Muscle layer of colon (tissue), 2 donors: ENCODE data around the gene PXYLP1.
A peak's percentile ranks its signal among the peaks of the same experiment; 100 is the strongest.
"Not testable (repeated sequence)": the region's sequence is repeated elsewhere in the genome, so short reads cannot be mapped to it uniquely, and the experiment has no call there.

Source experiments
- H3K27ac ChIP-seq: one replicate; pipeline ENCODE4 v1.7.0; 2013; ENCODE audit warnings: low read depth, mild to moderate bottlenecking, low read length, moderate library complexity
- H3K27me3 ChIP-seq, 2 donors: one replicate each; pipeline ENCODE4 v1.7.0; 2013; ENCODE audit warnings: low read length in 2 of 2, mild to moderate bottlenecking in 2 of 2; ENCODE audit not compliant: insufficient read depth in 2 of 2, control insufficient read depth in 1 of 2
- H3K36me3 ChIP-seq: one replicate; pipeline ENCODE4 v1.7.0; 2013; ENCODE audit warnings: mild to moderate bottlenecking, low read length; ENCODE audit not compliant: insufficient read depth
- H3K4me1 ChIP-seq: one replicate; pipeline ENCODE4 v1.7.0; 2013; ENCODE audit warnings: mild to moderate bottlenecking, low read length; ENCODE audit not compliant: insufficient read depth
- H3K4me3 ChIP-seq, 2 donors: one replicate each; pipeline ENCODE4 v1.7.0; 2013; ENCODE audit warnings: low read length in 2 of 2, low read depth in 1 of 2, mild to moderate bottlenecking in 1 of 2, moderate library complexity in 1 of 2
- H3K9ac ChIP-seq: one replicate; pipeline ENCODE4 v1.7.0; 2013; ENCODE audit warnings: low read length
- H3K9me3 ChIP-seq: one replicate; pipeline ENCODE4 v1.7.0; 2013; ENCODE audit warnings: mild to moderate bottlenecking, low read length
- donor health status: abdominal sarcoma.
- donor health status: Adenocarcinoma of cecum.

Gene PXYLP1

GRCh38 chr3:141291559-141292355, 60.1 kb downstream of the PXYLP1 start:
- no peaks in the 10 kb centered on the region for H3K27me3 ChIP-seq
- no peaks in the 10 kb centered on the region for H3K9me3 ChIP-seq
- peak overlapping the region in 1 of 2 donors; percentile 25 for H3K4me3 ChIP-seq
- H3K36me3 ChIP-seq = peaks cover 6% of the 10 kb centered on the region
- H3K9ac ChIP-seq = no peak overlapping the region
- peaks cover 18% of the 10 kb centered on the region for H3K4me1 ChIP-seq
- H3K27ac ChIP-seq = peak overlapping the region; percentile 34

DNA sequence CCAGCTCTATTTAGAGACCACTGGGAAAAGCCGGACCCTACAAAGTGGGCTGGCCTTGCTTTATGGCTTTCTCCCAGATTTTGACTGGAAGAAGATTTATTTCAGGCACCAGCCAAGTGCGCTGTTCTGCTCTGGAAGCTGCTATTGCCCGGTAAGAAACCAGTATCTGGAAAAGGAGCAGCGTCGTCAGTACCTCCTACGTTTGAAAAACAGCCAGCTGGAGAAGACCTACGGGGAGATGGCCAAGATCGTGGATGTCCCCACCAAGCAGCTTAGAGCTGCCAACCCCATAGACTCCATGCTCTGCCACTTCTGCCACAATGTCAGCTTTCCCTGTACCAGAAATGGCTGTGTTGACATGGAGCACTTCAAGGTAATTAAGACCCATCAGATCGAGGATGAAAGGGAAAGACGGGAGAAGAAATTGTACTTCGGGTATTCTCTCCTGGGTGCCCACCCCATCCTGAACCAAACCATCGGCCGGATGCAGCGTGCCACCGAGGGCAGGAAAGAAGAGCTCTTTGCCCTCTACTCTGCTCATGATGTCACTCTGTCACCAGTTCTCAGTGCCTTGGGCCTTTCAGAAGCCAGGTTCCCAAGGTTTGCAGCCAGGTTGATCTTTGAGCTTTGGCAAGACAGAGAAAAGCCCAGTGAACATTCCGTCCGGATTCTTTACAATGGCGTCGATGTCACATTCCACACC, 60.9 kb downstream of the PXYLP1 start:
- Histone ChIP-seq H3K9ac (no peak overlapping the region), H3K27me3 (no peaks in the 10 kb centered on the region), H3K4me3 (peak overlapping the region in 1 of 2 donors; percentile 25), H3K36me3 (peaks cover 6% of the 10 kb centered on the region), H3K27ac (peak overlapping the region; percentile 44), H3K9me3 (no peaks in the 10 kb centered on the region), H3K4me1 (peaks cover 18% of the 10 kb centered on the region)

- H3K9ac ChIP-seq = peak overlapping the region; percentile 46
- peak overlapping the region; percentile 16 for H3K27ac ChIP-seq
Measured at GRCh38 chr3:141294301-141294700, 62.7 kb downstream of the PXYLP1 start.

DNA sequence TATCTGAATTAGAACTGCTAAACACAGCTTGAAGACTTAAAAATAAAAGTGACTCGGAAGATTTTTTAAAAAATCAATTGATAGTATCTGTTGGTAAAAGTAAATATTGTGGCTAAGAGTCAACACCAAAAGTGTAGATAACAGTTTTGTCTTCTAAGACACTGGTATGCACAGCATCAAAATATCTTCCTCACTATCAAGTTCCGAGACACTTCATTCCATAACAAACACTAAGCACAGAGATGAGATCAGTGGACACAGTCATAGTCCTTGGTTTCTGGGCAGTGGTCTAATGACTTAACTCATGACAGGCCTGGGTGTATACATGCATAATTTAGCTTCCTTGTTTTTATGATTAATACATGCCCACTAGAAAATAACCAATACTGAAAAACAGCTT, 63.2 kb downstream of the PXYLP1 start:
- no peak overlapping the region for H3K27ac ChIP-seq
- peaks cover 18% of the 10 kb centered on the region for H3K4me1 ChIP-seq
- no peaks in the 10 kb centered on the region for H3K36me3 ChIP-seq
- H3K27me3 ChIP-seq = no peaks in the 10 kb centered on the region
- no peaks in the 10 kb centered on the region for H3K9me3 ChIP-seq
- peak overlapping the region in 1 of 2 donors; percentile 50 for H3K4me3 ChIP-seq
- H3K9ac ChIP-seq = peak overlapping the region; percentile 46

More at GRCh38 chr3:141294301-141294700, 62.7 kb downstream of the PXYLP1 start:
- peak overlapping the region in 1 of 2 donors; percentile 50 for H3K4me3 ChIP-seq
- no peaks in the 10 kb centered on the region for H3K36me3 ChIP-seq
- no peaks in the 10 kb centered on the region for H3K9me3 ChIP-seq
- peaks cover 18% of the 10 kb centered on the region for H3K4me1 ChIP-seq
- no peaks in the 10 kb centered on the region for H3K27me3 ChIP-seq

DNA sequence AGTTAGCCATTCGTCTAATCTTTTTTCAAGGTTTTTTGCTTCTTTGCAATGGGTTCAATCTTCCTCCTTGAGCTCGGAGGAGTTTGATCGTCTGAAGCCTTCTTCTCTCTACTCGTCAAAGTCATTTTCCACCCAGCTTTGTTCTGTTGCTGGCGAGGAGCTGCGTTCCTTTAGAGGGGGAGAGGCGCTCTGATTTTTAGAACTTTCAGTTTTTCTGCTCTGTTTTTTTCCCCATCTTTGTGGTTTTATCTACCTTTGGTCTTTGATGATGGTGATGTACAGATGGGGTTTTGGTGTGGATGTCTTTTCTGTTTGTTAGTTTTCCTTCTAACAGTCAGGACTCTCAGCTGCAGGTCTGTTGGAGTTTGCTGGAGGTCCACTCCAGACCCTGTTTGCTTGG, 68.8 kb downstream of the PXYLP1 start:
- H3K27ac ChIP-seq, H3K9ac ChIP-seq, H3K27me3 ChIP-seq, H3K4me1 ChIP-seq, H3K9me3 ChIP-seq, H3K4me3 ChIP-seq, H3K36me3 ChIP-seq: not testable (repeated sequence)

- no peaks in the 10 kb centered on the region for H3K27me3 ChIP-seq
- H3K9ac ChIP-seq = no peak overlapping the region
- H3K4me1 ChIP-seq = no peaks in the 10 kb centered on the region
- H3K36me3 ChIP-seq = no peaks in the 10 kb centered on the region
- H3K9me3 ChIP-seq = no peaks in the 10 kb centered on the region
- no peak overlapping the region for H3K27ac ChIP-seq
- H3K4me3 ChIP-seq = no peak overlapping the region
Measured at GRCh38 chr3:141302364-141303141, 70.9 kb downstream of the PXYLP1 start.

GRCh38 chr3:141303481-141304223, 72.0 kb downstream of the PXYLP1 start:
- Histone ChIP-seq H3K4me3 (no peak overlapping the region), H3K27ac (no peak overlapping the region), H3K36me3 (no peaks in the 10 kb centered on the region), H3K9ac (no peak overlapping the region), H3K27me3 (no peaks in the 10 kb centered on the region), H3K4me1 (no peaks in the 10 kb centered on the region), H3K9me3 (no peaks in the 10 kb centered on the region)

DNA sequence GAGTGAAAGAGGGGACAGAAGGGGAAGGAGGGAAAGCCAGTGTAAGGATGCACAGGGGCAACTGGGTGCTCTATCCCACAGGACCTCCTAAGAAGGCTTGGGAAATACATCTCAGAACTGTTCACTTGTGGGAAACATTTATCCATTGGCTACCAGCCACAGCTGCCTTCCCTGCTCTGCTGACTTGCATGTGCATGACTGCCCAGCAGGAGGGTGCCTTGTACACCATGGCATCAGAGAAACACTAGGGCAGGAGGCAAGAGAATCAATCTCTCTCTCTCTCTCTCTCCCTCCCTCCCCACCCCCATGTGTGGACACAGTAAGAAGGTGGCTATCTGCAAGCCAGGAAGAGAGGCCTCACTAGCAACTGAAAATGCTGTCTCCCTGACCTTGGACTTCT, 73.8 kb downstream of the PXYLP1 start:
- Histone ChIP-seq H3K36me3 (no peaks in the 10 kb centered on the region), H3K9me3 (no peaks in the 10 kb centered on the region), H3K27me3 (no peaks in the 10 kb centered on the region), H3K4me1 (no peaks in the 10 kb centered on the region), H3K4me3 (no peak overlapping the region), H3K9ac (no peak overlapping the region), H3K27ac (no peak overlapping the region)

GRCh38 chr3:141306276-141306675, 74.7 kb downstream of the PXYLP1 start:
- no peak overlapping the region for H3K27ac ChIP-seq
- peaks cover 5% of the 10 kb centered on the region for H3K4me1 ChIP-seq
- no peak overlapping the region for H3K4me3 ChIP-seq
- H3K9ac ChIP-seq = no peak overlapping the region
- no peaks in the 10 kb centered on the region for H3K36me3 ChIP-seq
- no peaks in the 10 kb centered on the region for H3K9me3 ChIP-seq
- no peaks in the 10 kb centered on the region for H3K27me3 ChIP-seq

GRCh38 chr3:141306922-141307321, 75.3 kb downstream of the PXYLP1 start:
- Histone ChIP-seq H3K4me1 (peaks cover 5% of the 10 kb centered on the region), H3K27ac (no peak overlapping the region), H3K9me3 (no peaks in the 10 kb centered on the region)

More at GRCh38 chr3:141306922-141307321, 75.3 kb downstream of the PXYLP1 start:
- Histone ChIP-seq H3K27me3 (no peaks in the 10 kb centered on the region), H3K36me3 (no peaks in the 10 kb centered on the region), H3K9ac (no peak overlapping the region), H3K4me3 (no peak overlapping the region)
